CD4-positive, alpha-beta T cell treated with Interleukin-17A for 4 hours (primary cell): ENCODE results near the gene SPATA17.

Experiments
- DNase-seq: peaks from one replicate; pipeline ENCODE4 v3.0.0-alpha.2; 2020; ENCODE audit warnings: mixed read lengths

SPATA17 gene

GRCh38 chr1:217919683-217920388 lies 288.7 kb downstream of the SPATA17 start:
- DNase-seq, result no peak
